ENCODE results near the gene CHMP4B. TPM values are rescaled to one million over a fixed set of nuclear protein-coding genes. Genes with fewer than 3 reads are reported as not detected.

The CHMP4B gene
- total and polyA plus RNA-seq, 4 donors = 2.7 to 37.2 (median 17.2) TPM

DNA sequence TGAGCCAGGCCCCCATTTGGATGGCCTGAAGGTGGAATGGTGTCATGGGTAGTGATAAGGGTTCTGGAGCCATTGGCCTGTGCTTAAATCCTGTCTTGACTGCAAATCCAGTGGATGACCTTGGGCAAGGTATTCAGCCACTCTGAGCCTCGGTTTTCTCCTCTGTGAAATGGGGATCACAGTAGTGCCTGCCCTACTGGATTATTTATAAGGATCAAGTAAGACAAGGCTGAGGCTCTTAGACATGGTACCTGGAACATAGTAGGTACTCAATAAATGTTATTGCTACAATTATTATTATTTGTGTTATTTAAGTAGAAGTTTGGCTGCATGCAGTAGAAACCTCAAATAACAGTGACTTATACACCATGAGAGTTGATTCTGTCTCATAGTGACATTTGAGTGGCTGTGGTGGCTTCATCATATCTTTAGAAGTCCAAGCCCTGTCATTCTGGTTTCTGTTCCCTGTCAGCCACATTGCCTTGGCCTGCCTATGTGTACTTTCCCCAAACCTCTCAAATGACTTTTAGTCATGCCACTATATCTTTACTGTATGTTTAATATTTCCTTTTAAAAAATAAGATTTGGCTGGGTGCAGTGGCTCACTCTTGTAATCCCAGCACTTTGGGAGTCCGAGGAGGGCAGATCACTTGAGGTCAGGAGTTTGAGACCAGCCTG, 37.6 kb upstream of the CHMP4B start:
- no peaks in the 10 kb centered on the region for H3K4me1 ChIP-seq (ENCODE audit: control insufficient read depth in 4 of 4, insufficient read depth in 4 of 4, low read length in 3 of 4)
- no peak overlapping the region for H3K9ac ChIP-seq (ENCODE audit: low read depth in 1 of 2, low read length in 2 of 2)
- 78% methylated on average over 2 of the region's 2 CpGs for WGBS
- TF ChIP-seq, protein P1, sequence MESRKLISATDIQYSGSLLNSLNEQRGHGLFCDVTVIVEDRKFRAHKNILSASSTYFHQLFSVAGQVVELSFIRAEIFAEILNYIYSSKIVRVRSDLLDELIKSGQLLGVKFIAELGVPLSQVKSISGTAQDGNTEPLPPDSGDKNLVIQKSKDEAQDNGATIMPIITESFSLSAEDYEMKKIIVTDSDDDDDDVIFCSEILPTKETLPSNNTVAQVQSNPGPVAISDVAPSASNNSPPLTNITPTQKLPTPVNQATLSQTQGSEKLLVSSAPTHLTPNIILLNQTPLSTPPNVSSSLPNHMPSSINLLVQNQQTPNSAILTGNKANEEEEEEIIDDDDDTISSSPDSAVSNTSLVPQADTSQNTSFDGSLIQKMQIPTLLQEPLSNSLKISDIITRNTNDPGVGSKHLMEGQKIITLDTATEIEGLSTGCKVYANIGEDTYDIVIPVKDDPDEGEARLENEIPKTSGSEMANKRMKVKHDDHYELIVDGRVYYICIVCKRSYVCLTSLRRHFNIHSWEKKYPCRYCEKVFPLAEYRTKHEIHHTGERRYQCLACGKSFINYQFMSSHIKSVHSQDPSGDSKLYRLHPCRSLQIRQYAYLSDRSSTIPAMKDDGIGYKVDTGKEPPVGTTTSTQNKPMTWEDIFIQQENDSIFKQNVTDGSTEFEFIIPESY (IDR thresholded peaks at IDR 0.05) = no peak
- TF ChIP-seq RXRA (IDR thresholded peaks at IDR 0.05) (no peak), EGR1 (IDR thresholded peaks at IDR 0.05; ENCODE audit: low read depth in 2 of 2) (no peak), SP1 (IDR thresholded peaks at IDR 0.05) (no peak), FOXA1 (IDR thresholded peaks at IDR 0.05) (no peak), YY1 (IDR thresholded peaks at IDR 0.05) (no peak), HNF4G (IDR thresholded peaks at IDR 0.05) (no peak)
- H3K27ac ChIP-seq (ENCODE audit: low read depth in 1 of 2, low read length in 2 of 2) = no peak overlapping the region
- no peak overlapping the region for H3K4me3 ChIP-seq (ENCODE audit: low read depth in 1 of 3, low read length in 3 of 3)
- DNase-seq (ENCODE audit: low spot score) = no peak
- H3K36me3 ChIP-seq (ENCODE audit: control insufficient read depth in 4 of 4, insufficient read depth in 3 of 4, low read depth in 1 of 4, low read length in 3 of 4) = peaks cover 0 to 2% (median 1%) of the 10 kb centered on the region in 4 donors
- no peaks in the 10 kb centered on the region for H3K9me3 ChIP-seq (ENCODE audit: control insufficient read depth in 4 of 4, low read length in 3 of 4)
- H3K27me3 ChIP-seq (ENCODE audit: control insufficient read depth in 4 of 4, insufficient read depth in 4 of 4, low read length in 3 of 4) = no peaks in the 10 kb centered on the region

DNA sequence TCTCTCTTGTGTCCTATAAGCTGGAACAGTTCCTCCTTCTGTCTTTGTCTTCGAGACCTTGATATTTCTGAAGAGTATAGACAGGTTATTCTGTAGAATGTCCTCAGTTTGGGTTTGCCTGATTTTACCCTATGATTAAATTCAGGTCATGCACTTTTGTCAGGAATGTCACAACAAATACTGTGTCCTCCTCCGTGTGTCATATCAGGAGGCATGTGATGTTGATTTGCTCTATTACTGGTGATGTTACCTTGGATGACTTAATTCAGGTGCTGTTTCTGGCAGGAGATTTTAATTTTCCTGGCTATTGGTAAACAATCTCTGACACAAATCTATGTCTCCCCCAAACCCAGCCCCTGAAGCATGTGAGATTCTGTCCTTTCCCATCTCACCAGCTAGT, 33.3 kb upstream of the CHMP4B start:
- Histone ChIP-seq H3K9ac (ENCODE audit: low read depth in 1 of 2, low read length in 2 of 2) (no peak overlapping the region), H3K27me3 (ENCODE audit: control insufficient read depth in 4 of 4, insufficient read depth in 4 of 4, low read length in 3 of 4) (no peaks in the 10 kb centered on the region), H3K9me3 (ENCODE audit: control insufficient read depth in 4 of 4, low read length in 3 of 4) (no peaks in the 10 kb centered on the region), H3K4me3 (ENCODE audit: low read depth in 1 of 3, low read length in 3 of 3) (no peak overlapping the region), H3K27ac (ENCODE audit: low read depth in 1 of 2, low read length in 2 of 2) (no peak overlapping the region), H3K36me3 (ENCODE audit: control insufficient read depth in 4 of 4, insufficient read depth in 3 of 4, low read depth in 1 of 4, low read length in 3 of 4) (no peaks in the 10 kb centered on the region), H3K4me1 (ENCODE audit: control insufficient read depth in 4 of 4, insufficient read depth in 4 of 4, low read length in 3 of 4) (no peaks in the 10 kb centered on the region)
- WGBS = 76% methylated on average over 2 of the region's 2 CpGs
- TF ChIP-seq, protein P2, sequence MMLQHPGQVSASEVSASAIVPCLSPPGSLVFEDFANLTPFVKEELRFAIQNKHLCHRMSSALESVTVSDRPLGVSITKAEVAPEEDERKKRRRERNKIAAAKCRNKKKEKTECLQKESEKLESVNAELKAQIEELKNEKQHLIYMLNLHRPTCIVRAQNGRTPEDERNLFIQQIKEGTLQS (IDR thresholded peaks at IDR 0.05) = no peak
- no peak for DNase-seq (ENCODE audit: low spot score)

DNA sequence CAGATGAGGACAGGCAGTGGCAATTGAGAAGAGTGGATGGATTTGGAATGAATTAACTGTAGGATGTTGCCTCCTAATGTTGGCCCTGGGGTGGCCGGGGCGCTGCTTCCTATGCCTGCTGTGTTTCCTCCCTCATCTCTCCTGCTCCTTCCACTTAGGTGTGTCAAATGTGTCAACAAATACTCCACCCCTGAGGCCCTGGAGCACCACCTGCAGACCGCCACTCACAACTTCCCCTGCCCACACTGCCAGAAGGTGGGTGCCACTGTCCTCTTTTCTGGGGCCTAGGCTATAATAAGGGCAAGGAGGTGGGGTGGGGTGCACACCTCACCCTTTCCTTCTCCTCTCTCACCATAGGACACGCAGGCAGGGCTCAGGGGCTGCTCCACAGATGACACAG, 30.0 kb upstream of the CHMP4B start:
- no peaks in the 10 kb centered on the region for H3K36me3 ChIP-seq (ENCODE audit: control insufficient read depth in 4 of 4, insufficient read depth in 3 of 4, low read depth in 1 of 4, low read length in 3 of 4)
- H3K27ac ChIP-seq (ENCODE audit: low read depth in 1 of 2, low read length in 2 of 2) = no peak overlapping the region
- WGBS = 89% methylated on average over 4 of the region's 4 CpGs
- no peak overlapping the region for H3K9ac ChIP-seq (ENCODE audit: low read depth in 1 of 2, low read length in 2 of 2)
- H3K4me1 ChIP-seq (ENCODE audit: control insufficient read depth in 4 of 4, insufficient read depth in 4 of 4, low read length in 3 of 4) = no peaks in the 10 kb centered on the region
- H3K27me3 ChIP-seq (ENCODE audit: control insufficient read depth in 4 of 4, insufficient read depth in 4 of 4, low read length in 3 of 4) = no peaks in the 10 kb centered on the region
- no peaks in the 10 kb centered on the region for H3K9me3 ChIP-seq (ENCODE audit: control insufficient read depth in 4 of 4, low read length in 3 of 4)
- no peak for DNase-seq (ENCODE audit: low spot score)
- TF ChIP-seq NR2F2 (IDR thresholded peaks at IDR 0.05) (no peak), RAD21 (IDR thresholded peaks at IDR 0.05) (no peak), YY1 (IDR thresholded peaks at IDR 0.05) (no peak), HNF4G (IDR thresholded peaks at IDR 0.05) (no peak), GABPA (IDR thresholded peaks at IDR 0.05 in 1 of 2, conservative IDR thresholded peaks at IDR 0.05 in 1 of 2) (no peak), JUND (IDR thresholded peaks at IDR 0.05) (no peak), SP1 (IDR thresholded peaks at IDR 0.05) (no peak), EGR1 (IDR thresholded peaks at IDR 0.05; ENCODE audit: low read depth in 2 of 2) (no peak), HNF4A (conservative IDR thresholded peaks at IDR 0.05) (no peak), FOXA1 (IDR thresholded peaks at IDR 0.05) (no peak)
- TF ChIP-seq, protein P2 (IDR thresholded peaks at IDR 0.05) = no peak
- TF ChIP-seq, protein P3, sequence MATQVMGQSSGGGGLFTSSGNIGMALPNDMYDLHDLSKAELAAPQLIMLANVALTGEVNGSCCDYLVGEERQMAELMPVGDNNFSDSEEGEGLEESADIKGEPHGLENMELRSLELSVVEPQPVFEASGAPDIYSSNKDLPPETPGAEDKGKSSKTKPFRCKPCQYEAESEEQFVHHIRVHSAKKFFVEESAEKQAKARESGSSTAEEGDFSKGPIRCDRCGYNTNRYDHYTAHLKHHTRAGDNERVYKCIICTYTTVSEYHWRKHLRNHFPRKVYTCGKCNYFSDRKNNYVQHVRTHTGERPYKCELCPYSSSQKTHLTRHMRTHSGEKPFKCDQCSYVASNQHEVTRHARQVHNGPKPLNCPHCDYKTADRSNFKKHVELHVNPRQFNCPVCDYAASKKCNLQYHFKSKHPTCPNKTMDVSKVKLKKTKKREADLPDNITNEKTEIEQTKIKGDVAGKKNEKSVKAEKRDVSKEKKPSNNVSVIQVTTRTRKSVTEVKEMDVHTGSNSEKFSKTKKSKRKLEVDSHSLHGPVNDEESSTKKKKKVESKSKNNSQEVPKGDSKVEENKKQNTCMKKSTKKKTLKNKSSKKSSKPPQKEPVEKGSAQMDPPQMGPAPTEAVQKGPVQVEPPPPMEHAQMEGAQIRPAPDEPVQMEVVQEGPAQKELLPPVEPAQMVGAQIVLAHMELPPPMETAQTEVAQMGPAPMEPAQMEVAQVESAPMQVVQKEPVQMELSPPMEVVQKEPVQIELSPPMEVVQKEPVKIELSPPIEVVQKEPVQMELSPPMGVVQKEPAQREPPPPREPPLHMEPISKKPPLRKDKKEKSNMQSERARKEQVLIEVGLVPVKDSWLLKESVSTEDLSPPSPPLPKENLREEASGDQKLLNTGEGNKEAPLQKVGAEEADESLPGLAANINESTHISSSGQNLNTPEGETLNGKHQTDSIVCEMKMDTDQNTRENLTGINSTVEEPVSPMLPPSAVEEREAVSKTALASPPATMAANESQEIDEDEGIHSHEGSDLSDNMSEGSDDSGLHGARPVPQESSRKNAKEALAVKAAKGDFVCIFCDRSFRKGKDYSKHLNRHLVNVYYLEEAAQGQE (IDR thresholded peaks at IDR 0.05) = no peak
- TF ChIP-seq, protein P1 (IDR thresholded peaks at IDR 0.05) = no peak
- TF ChIP-seq, protein P4, sequence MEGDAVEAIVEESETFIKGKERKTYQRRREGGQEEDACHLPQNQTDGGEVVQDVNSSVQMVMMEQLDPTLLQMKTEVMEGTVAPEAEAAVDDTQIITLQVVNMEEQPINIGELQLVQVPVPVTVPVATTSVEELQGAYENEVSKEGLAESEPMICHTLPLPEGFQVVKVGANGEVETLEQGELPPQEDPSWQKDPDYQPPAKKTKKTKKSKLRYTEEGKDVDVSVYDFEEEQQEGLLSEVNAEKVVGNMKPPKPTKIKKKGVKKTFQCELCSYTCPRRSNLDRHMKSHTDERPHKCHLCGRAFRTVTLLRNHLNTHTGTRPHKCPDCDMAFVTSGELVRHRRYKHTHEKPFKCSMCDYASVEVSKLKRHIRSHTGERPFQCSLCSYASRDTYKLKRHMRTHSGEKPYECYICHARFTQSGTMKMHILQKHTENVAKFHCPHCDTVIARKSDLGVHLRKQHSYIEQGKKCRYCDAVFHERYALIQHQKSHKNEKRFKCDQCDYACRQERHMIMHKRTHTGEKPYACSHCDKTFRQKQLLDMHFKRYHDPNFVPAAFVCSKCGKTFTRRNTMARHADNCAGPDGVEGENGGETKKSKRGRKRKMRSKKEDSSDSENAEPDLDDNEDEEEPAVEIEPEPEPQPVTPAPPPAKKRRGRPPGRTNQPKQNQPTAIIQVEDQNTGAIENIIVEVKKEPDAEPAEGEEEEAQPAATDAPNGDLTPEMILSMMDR (IDR thresholded peaks at IDR 0.05; ENCODE audit: low read depth, low read length, missing input control) = no peak
- no peak overlapping the region for H3K4me3 ChIP-seq (ENCODE audit: low read depth in 1 of 3, low read length in 3 of 3)

Measured in liver (tissue), 9 donors.